HG02763 (cell line): ENCODE data around the gene SEMA5A.

Experiments
- ATAC-seq: cut with Tn5 transposase; IDR thresholded peaks from one replicate; pipeline ENCODE4 v1.9.1; 2021; ENCODE audit warnings: mild to moderate bottlenecking, moderate library complexity; ENCODE audit not compliant: unreplicated experiment

Gene SEMA5A

GRCh38 chr5:9515436-9515835, 30.4 kb downstream of the SEMA5A start:
- ATAC-seq = no peak

- ATAC-seq = no peak
Measured at GRCh38 chr5:9514968-9515367, 30.9 kb downstream of the SEMA5A start.

- no peak for ATAC-seq
Measured at GRCh38 chr5:9513827-9514226, 32.0 kb downstream of the SEMA5A start.

DNA sequence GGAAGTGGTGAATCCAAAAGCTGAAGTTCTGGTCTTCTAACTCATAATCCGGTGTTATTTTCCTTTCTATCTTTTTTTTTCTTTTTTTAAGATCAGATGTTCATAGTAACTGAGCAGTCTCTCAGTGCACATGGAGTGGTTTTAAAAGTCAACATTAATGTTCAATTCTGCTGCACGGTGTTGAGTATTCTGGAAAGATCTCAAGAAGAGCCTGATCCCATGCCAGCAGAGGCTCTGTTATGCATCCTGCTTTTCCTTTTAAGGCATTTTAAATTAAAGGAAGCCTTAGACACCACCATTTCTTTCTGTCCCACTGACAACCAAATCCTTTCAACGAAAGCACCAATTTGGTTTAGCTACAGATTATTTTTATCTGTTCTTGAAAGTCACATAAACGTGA, 33.4 kb downstream of the SEMA5A start:
- no peak for ATAC-seq

DNA sequence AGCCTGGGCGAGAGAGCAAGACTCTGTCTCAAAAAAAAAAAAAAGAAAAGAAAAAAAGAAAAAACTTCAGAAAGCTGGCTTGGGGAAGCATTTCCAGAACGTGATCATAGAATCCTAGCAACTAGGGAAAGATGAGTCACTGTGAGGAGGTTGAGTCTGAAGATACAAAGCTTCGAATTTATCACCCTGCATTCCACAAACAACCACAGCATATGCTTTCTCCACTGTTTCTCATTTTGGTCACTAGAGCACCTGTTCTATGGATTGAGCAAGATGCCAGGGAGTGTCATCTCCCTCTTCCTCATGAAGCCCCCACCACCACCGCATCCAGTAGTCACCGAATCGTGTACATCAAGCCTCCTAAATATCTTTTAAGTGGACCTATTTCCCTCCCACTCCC, 37.9 kb downstream of the SEMA5A start:
- no peak for ATAC-seq

- no peak for ATAC-seq
Measured at GRCh38 chr5:9505225-9505624, 40.6 kb downstream of the SEMA5A start.

DNA sequence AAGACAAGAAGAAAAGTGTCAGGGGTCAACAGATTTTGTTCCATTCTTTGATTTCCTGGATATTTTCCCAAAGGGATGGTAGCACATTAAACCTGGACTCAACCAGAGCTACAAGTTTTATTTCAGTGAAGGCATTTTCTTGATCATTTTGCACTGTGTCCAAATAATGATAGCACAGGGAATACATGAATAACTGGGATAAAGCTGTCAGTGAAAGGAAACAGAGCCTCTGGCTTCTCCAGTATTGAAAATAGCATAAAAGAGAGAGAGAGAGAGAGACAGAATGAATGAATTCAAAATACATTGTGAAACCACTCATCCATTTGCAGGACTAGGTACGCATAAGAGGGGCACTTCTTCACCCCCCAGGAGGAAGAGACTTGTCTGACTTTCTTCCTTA, 43.0 kb downstream of the SEMA5A start:
- ATAC-seq = no peak

- no peak for ATAC-seq
Measured at GRCh38 chr5:9502050-9502834, 43.6 kb downstream of the SEMA5A start.

DNA sequence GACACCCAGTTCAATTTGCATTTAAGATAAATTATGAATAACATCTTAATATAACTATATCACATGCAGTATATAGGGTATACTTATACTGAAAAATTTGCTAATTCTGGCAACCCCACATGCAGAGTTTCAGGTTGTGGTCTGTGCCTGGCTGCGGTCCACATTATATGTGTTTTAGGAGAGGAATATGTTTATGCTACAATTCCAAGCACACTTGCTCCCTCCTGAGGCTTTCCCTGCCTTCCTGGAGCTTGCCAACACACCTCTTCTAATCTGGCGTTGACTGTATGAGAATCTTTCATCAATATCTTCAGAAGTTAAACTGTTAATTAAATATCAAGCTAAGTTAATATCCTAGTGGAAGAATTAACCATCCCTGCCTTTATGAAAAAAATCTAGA, 45.2 kb downstream of the SEMA5A start:
- ATAC-seq = no peak

- no peak for ATAC-seq
Measured at GRCh38 chr5:9500193-9500592, 45.7 kb downstream of the SEMA5A start.

GRCh38 chr5:9499498-9499876, 46.4 kb downstream of the SEMA5A start:
- no peak for ATAC-seq

DNA sequence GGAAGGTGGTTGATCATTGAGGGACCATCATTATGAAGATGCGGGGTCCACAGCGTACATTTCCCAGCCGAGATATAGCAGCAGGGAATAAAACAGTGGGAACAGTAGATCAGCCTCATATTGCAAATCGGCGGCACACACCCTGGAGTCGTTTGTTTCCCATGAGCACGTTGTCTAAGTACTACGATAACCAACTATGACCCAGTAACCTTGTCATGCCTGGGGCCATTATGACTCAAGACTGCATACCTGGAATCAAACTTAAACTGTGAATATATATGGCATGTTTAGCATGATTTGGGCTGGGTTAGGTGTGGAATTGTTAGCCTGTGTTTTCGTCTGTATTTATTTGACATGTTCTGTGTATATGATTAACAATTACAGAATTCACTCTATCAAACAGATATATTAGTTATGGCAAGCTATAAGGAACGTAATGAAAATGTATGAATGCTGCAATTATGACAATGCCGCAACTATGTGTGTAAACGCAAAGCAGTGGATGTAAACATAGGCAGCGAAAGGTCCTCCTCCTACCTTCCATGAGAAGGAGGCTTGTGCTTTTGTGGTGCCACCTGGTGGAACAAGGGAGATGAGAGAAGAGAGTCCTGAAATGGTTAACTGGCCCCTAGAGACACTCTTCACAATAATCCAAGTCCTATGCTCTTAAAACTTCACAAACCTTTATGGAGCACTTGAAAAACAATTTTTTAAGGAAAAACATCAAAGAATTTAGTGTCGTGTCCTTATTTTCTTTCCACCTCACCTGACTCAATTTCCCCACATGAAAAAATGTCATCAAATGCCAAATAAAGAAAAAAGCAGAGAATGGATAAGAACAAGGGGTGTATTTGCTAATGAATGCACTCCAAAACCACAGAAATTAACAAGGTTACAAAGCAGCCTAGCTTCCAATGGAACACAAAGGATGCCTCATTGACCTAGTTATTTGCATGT, 47.1 kb downstream of the SEMA5A start:
- ATAC-seq = no peak

DNA sequence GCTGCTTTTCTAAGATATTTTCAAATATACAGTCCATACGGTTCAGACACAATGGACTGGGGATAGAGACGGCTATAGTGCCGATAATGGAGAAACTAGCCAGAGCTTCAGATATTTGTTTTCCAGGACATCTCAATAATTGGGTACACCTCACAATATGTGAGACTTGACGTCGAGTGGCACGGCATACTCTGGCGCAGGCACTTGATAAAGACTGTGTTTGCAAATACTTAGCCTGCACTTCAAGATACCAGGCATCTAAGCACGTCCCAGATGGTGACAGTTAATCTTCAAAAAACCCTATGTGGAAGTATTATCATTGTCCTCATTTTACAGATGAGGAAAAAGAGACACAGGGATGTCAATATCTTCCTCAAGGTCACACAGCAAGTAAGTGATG, 48.5 kb downstream of the SEMA5A start:
- no peak for ATAC-seq

DNA sequence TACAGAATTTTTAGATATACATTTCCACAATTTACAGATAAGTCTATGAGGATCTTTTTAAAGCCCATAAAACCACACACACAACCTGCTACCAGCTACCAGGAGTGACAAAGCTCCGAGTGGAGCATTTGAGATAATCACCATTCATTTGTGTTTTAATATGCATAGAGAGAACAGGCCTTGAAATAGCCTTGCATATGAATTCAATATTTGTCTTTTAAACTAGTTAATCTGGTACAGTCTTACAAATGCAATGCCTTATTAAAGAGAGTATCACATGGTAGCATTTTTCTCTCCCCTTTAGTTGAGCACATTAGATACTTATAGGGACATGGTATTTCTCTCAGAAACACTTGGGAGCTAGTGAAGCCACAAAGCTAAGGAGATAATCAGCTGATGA, 49.1 kb downstream of the SEMA5A start:
- ATAC-seq = no peak

GRCh38 chr5:9495121-9495520, 50.8 kb downstream of the SEMA5A start:
- no peak for ATAC-seq

DNA sequence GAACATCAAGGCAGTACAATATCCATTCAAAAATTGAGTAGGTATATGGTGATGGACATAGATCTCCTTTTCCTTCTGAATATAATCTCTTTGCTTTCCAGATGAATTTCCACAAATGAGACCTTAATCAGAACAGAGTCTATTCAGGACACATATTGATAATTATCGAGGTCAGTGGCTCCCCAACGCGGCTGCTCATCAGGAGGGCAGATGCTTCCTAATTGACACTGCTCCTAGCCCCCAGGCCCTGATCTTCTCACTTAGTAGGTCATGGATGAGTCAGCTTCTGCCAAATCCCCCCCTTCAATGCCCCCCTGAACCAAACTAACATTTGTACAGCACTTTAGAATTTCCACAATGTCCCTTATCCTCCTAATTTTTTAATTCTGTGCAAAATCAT, 51.6 kb downstream of the SEMA5A start:
- ATAC-seq = no peak

DNA sequence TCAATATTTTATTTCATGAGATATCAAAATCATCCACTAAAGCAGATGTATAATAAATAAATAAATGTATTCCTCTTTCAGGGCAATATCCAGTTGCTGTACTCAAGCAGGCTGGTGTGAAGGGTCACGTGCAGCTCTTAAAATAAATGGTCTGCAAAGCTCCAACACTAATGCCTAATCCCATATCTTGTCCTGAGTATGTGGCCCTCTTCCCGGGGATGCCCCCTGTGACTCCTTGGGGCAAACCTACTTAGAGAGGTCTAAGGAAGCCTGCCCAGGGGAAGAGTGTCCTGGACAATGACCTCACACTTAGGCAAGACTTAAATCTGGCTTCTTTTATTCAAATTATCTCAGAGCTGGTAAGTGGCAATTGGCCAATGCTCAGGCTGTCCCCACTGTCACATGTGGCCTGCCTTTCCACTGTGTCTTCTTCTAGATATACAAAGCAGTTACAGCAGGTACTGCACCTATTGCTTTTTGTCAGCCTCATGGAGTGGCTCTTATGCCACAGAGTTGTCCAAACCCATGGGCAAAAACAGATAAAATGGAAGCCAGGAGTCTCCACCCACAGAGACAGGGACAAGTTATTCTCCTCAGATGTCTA, 55.3 kb downstream of the SEMA5A start:
- ATAC-seq = no peak

GRCh38 chr5:9483779-9484178, 62.1 kb downstream of the SEMA5A start:
- ATAC-seq = no peak

- no peak for ATAC-seq
Measured at GRCh38 chr5:9483243-9483642, 62.6 kb downstream of the SEMA5A start.

GRCh38 chr5:9482381-9482780, 63.5 kb downstream of the SEMA5A start:
- ATAC-seq = no peak

DNA sequence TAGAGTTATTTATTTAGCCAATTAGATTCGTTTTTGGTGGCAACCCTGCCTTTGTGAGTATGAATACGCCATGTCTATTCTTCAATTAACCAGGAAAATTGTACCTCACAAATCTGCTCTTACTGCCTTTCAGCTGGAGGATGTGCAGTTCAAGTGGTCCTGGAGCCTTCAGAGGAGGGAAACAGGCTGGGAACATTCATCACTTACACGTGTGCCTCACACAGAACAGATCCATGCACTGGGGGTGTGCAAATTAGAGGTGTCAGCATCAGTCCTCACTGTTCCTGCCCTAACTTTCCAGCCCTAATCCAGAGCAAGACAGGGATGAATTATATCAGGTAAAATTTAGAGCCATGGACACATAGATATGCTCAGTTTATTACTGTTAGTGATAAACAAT, 65.4 kb downstream of the SEMA5A start:
- ATAC-seq = no peak

- no peak for ATAC-seq
Measured at GRCh38 chr5:9479990-9480389, 65.9 kb downstream of the SEMA5A start.
